HG02943 (cell line): ENCODE measurements around the gene DHX30.
"Not testable (repeated sequence)": the region's sequence is repeated elsewhere in the genome, so short reads cannot be mapped to it uniquely, and the experiment has no call there.

Experiments
- ATAC-seq: cut with Tn5 transposase; IDR thresholded peaks from one replicate; pipeline ENCODE4 v1.9.1; 2021; ENCODE audit warnings: mild to moderate bottlenecking, low read depth, moderate library complexity; ENCODE audit not compliant: unreplicated experiment

DHX30 gene

DNA sequence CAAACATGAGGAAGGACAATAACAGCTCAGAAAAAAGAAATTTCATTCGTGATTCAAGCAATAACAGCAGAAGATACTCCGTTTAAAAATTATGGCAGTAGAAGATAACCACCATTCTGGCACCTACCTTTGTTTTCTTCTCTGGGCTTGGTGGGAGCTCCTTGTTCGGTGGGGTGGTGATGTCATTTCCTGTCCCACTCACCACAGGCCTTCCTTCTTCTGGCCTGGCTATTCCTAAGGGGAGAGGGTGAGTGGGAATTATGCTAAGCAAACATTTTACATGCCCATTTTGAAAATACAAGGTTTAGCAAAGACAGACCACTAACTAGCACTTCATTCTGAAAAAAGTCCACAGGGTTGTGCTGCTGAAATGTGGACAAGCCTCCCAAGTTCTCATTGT is 74.4 kb downstream of the DHX30 start:
- ATAC-seq = no peak

DNA sequence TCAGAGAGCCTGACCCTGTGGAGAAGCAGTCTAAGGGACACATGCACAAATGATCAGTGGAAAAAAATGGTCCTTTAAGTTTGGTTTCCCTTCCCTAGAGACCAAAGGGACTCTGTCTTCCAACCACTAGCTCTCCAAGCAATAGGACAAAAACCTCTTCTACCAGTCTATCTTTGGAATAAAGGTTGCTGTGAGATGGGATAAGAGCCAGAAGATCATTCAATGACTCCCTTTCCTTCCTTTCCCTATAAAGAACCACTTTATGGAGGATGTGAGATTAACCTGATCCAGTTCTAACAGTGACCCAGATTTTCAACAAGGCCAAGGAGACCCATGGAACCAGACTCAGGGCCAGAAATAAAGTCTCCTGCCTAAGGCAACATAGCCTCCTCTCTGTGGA is 74.8 kb downstream of the DHX30 start:
- ATAC-seq = no peak

DNA sequence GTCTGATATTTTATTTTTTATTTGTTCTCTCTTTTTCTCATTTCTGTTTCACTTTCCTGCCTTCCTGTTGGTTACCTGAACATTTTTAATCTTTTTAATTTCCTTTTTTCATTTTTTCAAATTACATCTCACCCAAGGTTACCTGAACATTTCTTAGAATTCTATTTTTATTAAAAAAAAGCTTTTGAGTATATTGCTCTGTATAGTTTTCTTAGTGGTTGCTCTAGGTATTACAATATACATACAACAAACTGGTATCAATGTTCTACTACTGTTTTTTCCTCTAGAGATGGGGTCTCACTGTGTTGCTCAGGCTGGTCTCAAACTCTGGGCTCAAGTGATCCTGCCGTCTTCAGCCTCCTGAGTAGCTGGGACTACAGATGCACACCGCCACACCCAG is 79.4 kb downstream of the DHX30 start:
- no peak for ATAC-seq

DNA sequence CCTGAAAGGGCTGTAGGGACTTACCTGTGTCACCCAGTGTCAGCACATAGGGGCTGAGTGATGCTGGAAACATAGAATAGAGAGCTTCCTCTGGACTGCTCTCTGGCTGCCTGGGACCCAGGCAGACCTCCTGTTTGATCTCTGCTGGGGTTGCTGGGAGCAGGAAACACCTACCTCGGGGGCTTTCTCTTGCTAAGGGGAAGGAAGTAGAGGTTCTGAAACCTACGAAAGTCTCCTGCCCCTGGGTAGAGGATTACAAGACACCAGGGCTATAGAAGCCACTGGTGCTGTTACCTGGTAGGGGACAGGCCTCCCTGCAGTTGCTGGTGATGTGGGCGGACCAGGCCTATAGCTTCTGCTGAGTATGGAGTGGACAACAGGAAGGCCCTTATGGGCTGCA is 81.7 kb downstream of the DHX30 start:
- no peak for ATAC-seq

DNA sequence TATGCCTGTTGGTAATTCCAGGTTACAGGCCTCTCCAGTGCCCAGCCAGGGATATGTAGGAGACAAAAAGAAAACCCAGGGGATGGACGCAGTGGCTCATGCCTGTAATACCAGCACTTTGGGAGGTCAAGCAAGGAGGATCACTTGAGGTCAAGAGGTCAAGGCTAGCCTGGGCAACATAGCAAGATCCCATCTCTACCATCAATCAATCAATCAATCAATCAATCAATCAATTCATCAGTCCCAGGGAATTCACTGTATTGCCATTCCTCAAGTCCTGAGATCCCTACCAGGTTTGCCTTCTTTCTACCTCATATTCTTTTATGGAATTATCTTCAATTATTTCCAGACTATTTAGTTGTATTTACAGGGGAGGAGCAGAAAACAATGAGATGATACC is 82.2 kb downstream of the DHX30 start:
- ATAC-seq = no peak

DNA sequence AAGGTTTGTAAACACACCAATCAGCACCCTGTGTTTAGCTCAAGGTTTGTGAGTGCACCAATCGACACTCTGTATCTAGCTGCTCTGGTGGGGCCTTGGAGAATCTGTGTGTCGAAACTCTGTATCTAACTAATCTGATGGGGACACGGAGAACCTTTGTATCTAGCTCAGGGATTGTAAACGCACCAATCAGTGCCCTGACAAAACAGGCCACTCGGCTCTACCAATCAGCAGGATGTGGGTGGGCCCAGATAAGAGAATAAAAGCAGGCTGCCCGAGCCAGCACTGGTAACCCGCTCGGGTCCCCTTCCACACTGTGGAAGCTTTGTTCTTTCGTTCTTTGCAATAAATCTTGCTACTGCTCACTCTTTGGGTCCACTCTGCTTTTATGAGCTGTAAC is 85.1 kb downstream of the DHX30 start:
- ATAC-seq = not testable (repeated sequence)

- no peak for ATAC-seq
Observed at GRCh38 chr3:47888986-47889757, 86.2 kb downstream of the DHX30 start.

- no peak for ATAC-seq
Observed at GRCh38 chr3:47890126-47890827, 87.3 kb downstream of the DHX30 start.

DNA sequence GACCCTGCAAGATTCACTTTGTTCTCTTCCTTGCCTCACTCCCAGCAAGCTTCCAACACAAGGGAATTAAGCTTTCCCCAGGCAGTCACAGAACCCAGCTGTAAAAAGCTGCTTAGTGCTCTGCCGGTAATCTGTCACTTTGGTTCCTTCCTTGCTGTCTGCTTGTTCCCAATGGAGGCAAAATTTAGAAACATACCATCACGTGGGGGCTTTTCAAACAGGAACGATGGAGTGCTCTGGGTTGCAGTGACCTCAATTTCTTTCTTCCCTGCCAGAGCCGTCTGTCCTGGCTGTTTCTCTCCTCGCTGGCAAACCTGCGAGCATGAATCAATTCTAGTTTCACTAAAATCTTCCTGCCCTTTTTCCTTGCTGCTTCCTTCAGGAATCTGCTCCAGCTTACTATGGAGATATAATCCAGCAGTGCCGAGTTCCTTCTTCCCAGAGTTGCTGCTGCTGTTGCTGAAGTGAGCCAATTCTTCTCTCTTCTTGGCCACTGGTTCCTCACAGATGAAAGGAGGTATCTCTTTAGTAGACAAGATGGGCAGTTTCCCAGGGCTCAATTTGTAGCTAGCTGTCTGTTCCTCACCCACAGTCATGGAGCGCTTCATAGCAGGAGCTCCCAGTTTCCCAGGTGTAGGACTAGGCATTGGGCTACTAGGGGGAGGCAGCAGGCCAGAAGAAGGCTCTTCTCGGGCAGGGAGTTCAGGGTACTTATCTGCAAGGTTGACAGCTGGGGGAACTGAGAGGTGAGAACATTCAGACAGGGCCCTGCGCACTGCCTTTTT is 88.1 kb downstream of the DHX30 start:
- no peak for ATAC-seq

GRCh38 chr3:47891613-47892005 is 88.7 kb downstream of the DHX30 start:
- ATAC-seq = no peak

DNA sequence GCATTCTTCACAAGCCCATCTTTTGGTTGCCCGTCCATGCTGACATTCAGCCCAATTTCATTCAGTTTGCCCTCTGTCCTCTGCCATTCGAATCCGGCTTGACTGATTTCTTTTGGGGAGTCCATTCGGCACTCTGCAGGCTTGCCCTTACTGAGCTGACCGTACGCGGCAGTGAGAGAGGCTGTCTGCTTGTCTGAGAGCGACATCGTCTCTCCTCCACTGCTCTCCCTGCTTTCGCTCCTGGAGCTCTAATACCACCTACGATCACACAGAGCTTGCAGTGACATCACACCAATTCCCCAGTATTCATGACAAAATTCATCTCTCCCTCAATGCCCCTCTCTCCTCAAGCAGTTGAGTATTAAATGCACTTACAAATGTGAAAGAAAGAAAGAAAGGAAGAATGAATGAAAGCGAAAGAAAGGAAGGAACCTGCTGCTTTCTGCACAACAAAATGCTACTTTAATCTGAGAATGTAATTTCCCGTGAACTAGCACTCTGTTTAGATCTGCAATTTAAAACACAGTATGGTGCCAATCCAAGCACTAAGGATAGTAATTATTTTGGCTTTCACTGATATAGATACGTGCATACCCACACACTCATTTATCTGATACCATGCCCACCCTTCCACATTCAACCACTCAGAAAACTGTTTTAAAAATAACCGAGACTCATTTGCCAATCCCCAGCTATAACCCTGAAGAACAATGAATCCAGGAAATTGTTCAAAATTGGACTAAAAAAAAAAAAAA is 89.5 kb downstream of the DHX30 start:
- no peak for ATAC-seq

- no peak for ATAC-seq
Observed at GRCh38 chr3:47895241-47895640, 92.3 kb downstream of the DHX30 start.

DNA sequence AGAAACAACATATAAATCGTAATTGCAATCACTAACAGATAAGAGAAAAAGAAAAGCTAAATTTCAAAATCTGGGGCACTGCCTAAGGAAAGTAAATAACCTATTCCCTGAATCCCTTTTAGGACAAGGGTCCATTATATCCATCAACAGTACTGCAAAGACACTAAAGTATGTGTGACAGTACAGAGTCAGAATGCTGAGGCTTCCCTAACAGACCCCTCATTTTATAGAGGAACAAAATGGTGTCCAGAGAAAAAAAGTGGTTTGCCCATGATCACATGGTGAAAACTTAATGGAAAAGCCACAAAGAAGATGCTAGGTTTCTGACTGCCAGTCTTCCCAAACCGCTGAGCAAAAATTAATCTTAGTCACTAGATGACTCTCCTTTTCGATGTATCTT is 93.8 kb downstream of the DHX30 start:
- ATAC-seq = no peak

DNA sequence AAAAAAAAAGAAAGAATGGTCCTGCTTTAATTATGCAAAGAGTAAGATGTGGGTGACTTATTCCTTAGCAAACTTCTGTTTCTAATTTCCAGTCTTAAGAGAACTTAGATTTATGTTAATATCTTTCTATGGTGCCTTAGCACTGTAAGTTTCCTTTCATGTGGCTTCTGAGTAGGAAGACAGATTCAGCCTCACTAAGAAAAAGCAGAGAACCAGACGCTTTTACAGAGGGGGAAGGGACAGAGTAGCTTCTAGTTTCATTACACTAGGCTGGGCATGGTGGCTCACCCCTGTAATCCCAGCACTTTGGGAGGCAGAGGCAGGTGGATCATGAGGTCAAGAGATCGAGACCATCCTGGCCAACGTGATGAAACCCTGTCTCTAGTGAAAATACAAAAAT is 95.0 kb downstream of the DHX30 start:
- ATAC-seq = no peak

DNA sequence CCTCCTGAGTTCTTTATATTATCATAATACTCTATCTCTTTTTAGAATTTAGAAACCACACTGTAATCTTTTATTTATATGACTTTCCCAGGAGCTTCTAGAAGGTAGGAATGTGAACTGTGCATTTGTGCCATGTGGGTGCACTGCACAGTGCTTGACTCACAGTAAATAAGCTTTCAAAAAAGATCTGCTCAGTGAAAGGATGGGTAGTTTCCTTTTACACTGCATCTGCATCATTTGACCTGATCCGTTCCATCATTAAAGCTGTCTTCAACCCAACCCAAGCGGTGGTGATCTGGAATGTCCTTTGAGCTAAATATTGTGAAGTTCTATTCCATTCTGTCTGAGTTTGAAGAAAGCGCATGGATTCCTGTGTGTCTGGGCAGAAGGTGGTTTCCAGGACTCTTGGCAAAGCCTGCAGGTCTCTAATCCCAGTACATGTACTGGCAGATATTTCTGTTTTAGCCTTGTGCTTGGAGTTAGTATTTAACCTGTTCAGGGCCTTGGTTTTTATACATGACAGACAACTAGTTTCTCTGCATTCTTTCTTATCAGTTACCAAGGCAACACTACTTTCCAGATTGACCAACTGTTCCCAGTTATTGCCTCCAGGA is 96.7 kb downstream of the DHX30 start:
- no peak for ATAC-seq
